GM12878 (cell line): ENCODE data around the gene SMAD9. TPM values are rescaled to one million over a fixed set of nuclear protein-coding genes. Genes with fewer than 3 reads are reported as not detected.

Experiments
- CHD1 ChIP-seq: IDR thresholded peaks from 2 replicates; pipeline ENCODE4 v1.6.1; 2012; ENCODE audit warnings: low read depth, low read length, improper control_type of control experiment
- DPF2 ChIP-seq: fragments of 450-650 bp; IDR thresholded peaks from 2 replicates; pipeline ENCODE4 v1.6.1; 2017; ENCODE audit warnings: mild to moderate bottlenecking
- HDAC2 ChIP-seq: fragments of 200-600 bp; sonication (generic); IDR thresholded peaks from 2 replicates; pipeline ENCODE4 v1.6.1; 2017
- KLF5 ChIP-seq: fragments of 450-650 bp; IDR thresholded peaks from 2 replicates; pipeline ENCODE4 v1.6.1; 2014; ENCODE audit warnings: mild to moderate bottlenecking; ENCODE audit not compliant: partially characterized antibody
- NRF1 ChIP-seq: conservative IDR thresholded peaks from 2 replicates; pipeline ENCODE4 v1.6.1; 2011; ENCODE audit warnings: mild to moderate bottlenecking, low read depth, low read length, improper control_type of control experiment
- POLR2A ChIP-seq: IDR thresholded peaks from 2 replicates; pipeline ENCODE4 v1.6.1; 2011; ENCODE audit warnings: low read depth, mild to moderate bottlenecking, low read length
- STAT1 ChIP-seq: fragments of 450-650 bp; conservative IDR thresholded peaks from 2 replicates; pipeline ENCODE4 v1.6.1; 2014; ENCODE audit warnings: antibody characterized with exemption, mild to moderate bottlenecking
- ZBED1 ChIP-seq: IDR thresholded peaks from 2 replicates; pipeline ENCODE4 v1.6.1; 2016; ENCODE audit warnings: borderline replicate concordance
- ZNF384 ChIP-seq: IDR thresholded peaks from 2 replicates; pipeline ENCODE4 v1.6.1; 2012; ENCODE audit warnings: low read depth, mild to moderate bottlenecking, low read length, improper control_type of control experiment, borderline replicate concordance
- polyA plus RNA-seq, 11 experiments: library from polyadenylated mRNA; depleted of rRNA in 4 of 11; unstranded in 6 of 11; stranded (reverse) in 5 of 11; fragments of >200 nt; fragmentation: Nextera tagmentation in 4 of 11; fragmentation: Illumina TruSeq in 1 of 11; extraction: Ambion mirVana in 4 of 11; extraction: Trizol in 1 of 11; gene quantifications; 1 replicate in 1 of 11; 2 replicates in 10 of 11; pipeline versions ENCODE4 v1.2.1 to v1.2.3, GENCODE V29; 2011 to 2016; ENCODE audit warnings: inconsistent platforms in 2 of 11, missing spikeins in 2 of 11, low read depth in 1 of 11
- total RNA-seq, 4 experiments: library from RNA; depleted of rRNA in 3 of 4; stranded (reverse); fragments of >200 nt in 3 of 4; fragmentation: Illumina TruSeq in 1 of 4; extraction: Trizol in 1 of 4; gene quantifications; 2 replicates each; pipeline versions ENCODE4 v1.2.1 to v1.2.3, GENCODE V29; 2013 to 2021
- TF ChIP-seq, protein P1 (sequence below): IDR thresholded peaks from 2 replicates; pipeline ENCODE4 v1.6.1; 2012; ENCODE audit warnings: improper control_type of control experiment, low read depth, low read length; ENCODE audit not compliant: insufficient replicate concordance
- TF ChIP-seq, protein P2 (sequence below): fragments of 450-650 bp; IDR thresholded peaks from 2 replicates; pipeline ENCODE4 v1.6.1; 2017; ENCODE audit warnings: antibody characterized with exemption, mild to moderate bottlenecking, moderate library complexity
- TF ChIP-seq, protein P3 (sequence below): fragments of 450-650 bp; IDR thresholded peaks from 2 replicates; pipeline ENCODE4 v1.6.1; 2018; ENCODE audit warnings: mild to moderate bottlenecking, low read depth, moderate library complexity; ENCODE audit not compliant: partially characterized antibody
- TF ChIP-seq, protein P4 (sequence below): IDR thresholded peaks from 2 replicates; pipeline ENCODE4 v1.6.1; 2011; ENCODE audit warnings: mild to moderate bottlenecking, low read depth, low read length, moderate library complexity; ENCODE audit not compliant: insufficient replicate concordance

The SMAD9 gene
- total and polyA plus RNA-seq, 10 of the 15 experiments (the other 5 are each of a cell fraction or from before 2014, with no cell fraction given) = 0.22 to 0.69 (median 0.42) TPM; not detected in 6

DNA sequence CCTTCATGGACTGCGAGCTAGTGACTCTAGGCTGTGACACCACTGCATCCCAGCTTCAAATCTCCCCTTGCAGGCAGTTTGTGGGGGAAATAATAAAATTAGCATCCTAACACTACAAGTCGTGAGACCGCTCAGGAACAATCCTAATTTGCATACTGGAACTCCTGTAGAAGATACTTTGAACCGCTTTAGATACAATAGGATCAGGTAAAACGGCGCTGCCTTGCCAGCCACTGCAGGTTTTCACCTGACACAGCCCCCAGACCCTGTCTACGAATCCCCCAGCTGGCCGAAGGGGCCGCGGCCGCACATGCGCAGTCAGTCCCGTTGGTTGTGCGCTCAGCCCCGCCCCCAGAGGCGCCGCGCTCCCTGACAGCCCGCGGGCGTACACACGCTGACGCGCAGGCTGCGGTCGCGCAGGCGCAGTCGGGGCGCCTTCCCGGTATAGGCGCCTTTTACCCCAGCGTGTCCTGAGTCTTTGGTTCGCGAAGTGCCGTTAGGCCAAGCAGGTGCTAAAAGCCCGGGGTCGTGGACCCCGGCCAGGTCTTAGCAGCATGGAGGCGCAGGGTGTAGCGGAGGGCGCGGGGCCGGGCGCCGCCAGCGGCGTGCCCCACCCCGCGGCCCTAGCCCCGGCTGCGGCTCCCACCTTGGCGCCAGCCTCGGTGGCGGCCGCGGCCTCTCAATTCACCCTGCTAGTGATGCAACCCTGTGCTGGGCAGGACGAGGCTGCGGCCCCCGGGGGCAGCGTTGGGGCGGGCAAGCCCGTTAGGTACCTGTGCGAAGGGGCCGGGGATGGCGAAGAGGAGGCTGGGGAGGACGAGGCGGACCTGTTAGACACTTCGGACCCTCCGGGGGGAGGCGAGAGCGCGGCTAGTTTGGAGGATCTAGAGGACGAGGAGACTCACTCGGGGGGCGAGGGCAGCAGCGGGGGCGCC lies 101.0 kb downstream of the SMAD9 start, which contains the start of gene RFXAP (continued):
- TF ChIP-seq, protein P1, sequence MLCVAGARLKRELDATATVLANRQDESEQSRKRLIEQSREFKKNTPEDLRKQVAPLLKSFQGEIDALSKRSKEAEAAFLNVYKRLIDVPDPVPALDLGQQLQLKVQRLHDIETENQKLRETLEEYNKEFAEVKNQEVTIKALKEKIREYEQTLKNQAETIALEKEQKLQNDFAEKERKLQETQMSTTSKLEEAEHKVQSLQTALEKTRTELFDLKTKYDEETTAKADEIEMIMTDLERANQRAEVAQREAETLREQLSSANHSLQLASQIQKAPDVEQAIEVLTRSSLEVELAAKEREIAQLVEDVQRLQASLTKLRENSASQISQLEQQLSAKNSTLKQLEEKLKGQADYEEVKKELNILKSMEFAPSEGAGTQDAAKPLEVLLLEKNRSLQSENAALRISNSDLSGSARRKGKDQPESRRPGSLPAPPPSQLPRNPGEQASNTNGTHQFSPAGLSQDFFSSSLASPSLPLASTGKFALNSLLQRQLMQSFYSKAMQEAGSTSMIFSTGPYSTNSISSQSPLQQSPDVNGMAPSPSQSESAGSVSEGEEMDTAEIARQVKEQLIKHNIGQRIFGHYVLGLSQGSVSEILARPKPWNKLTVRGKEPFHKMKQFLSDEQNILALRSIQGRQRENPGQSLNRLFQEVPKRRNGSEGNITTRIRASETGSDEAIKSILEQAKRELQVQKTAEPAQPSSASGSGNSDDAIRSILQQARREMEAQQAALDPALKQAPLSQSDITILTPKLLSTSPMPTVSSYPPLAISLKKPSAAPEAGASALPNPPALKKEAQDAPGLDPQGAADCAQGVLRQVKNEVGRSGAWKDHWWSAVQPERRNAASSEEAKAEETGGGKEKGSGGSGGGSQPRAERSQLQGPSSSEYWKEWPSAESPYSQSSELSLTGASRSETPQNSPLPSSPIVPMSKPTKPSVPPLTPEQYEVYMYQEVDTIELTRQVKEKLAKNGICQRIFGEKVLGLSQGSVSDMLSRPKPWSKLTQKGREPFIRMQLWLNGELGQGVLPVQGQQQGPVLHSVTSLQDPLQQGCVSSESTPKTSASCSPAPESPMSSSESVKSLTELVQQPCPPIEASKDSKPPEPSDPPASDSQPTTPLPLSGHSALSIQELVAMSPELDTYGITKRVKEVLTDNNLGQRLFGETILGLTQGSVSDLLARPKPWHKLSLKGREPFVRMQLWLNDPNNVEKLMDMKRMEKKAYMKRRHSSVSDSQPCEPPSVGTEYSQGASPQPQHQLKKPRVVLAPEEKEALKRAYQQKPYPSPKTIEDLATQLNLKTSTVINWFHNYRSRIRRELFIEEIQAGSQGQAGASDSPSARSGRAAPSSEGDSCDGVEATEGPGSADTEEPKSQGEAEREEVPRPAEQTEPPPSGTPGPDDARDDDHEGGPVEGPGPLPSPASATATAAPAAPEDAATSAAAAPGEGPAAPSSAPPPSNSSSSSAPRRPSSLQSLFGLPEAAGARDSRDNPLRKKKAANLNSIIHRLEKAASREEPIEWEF = no peak
- TF ChIP-seq ZNF384 (no peak), NRF1 (peak; percentile 71), STAT1 (no peak), KLF5 (peak; percentile 23), POLR2A (peak; percentile 75), DPF2 (no peak; the same call in none of the 2 replicates), ZBED1 (no peak), CHD1 (no peak), HDAC2 (no peak)
- TF ChIP-seq, protein P2, sequence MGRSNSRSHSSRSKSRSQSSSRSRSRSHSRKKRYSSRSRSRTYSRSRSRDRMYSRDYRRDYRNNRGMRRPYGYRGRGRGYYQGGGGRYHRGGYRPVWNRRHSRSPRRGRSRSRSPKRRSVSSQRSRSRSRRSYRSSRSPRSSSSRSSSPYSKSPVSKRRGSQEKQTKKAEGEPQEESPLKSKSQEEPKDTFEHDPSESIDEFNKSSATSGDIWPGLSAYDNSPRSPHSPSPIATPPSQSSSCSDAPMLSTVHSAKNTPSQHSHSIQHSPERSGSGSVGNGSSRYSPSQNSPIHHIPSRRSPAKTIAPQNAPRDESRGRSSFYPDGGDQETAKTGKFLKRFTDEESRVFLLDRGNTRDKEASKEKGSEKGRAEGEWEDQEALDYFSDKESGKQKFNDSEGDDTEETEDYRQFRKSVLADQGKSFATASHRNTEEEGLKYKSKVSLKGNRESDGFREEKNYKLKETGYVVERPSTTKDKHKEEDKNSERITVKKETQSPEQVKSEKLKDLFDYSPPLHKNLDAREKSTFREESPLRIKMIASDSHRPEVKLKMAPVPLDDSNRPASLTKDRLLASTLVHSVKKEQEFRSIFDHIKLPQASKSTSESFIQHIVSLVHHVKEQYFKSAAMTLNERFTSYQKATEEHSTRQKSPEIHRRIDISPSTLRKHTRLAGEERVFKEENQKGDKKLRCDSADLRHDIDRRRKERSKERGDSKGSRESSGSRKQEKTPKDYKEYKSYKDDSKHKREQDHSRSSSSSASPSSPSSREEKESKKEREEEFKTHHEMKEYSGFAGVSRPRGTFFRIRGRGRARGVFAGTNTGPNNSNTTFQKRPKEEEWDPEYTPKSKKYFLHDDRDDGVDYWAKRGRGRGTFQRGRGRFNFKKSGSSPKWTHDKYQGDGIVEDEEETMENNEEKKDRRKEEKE = no peak
- TF ChIP-seq, protein P3, sequence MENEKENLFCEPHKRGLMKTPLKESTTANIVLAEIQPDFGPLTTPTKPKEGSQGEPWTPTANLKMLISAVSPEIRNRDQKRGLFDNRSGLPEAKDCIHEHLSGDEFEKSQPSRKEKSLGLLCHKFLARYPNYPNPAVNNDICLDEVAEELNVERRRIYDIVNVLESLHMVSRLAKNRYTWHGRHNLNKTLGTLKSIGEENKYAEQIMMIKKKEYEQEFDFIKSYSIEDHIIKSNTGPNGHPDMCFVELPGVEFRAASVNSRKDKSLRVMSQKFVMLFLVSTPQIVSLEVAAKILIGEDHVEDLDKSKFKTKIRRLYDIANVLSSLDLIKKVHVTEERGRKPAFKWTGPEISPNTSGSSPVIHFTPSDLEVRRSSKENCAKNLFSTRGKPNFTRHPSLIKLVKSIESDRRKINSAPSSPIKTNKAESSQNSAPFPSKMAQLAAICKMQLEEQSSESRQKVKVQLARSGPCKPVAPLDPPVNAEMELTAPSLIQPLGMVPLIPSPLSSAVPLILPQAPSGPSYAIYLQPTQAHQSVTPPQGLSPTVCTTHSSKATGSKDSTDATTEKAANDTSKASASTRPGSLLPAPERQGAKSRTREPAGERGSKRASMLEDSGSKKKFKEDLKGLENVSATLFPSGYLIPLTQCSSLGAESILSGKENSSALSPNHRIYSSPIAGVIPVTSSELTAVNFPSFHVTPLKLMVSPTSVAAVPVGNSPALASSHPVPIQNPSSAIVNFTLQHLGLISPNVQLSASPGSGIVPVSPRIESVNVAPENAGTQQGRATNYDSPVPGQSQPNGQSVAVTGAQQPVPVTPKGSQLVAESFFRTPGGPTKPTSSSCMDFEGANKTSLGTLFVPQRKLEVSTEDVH = no peak
- TF ChIP-seq, protein P4, sequence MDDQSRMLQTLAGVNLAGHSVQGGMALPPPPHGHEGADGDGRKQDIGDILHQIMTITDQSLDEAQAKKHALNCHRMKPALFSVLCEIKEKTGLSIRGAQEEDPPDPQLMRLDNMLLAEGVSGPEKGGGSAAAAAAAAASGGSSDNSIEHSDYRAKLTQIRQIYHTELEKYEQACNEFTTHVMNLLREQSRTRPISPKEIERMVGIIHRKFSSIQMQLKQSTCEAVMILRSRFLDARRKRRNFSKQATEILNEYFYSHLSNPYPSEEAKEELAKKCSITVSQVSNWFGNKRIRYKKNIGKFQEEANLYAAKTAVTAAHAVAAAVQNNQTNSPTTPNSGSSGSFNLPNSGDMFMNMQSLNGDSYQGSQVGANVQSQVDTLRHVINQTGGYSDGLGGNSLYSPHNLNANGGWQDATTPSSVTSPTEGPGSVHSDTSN = no peak
